AG09309 (cell line): ENCODE measurements around the gene SLC12A8.

Source experiments
- DNase-seq: peaks from one replicate; pipeline ENCODE4 v3.0.0-alpha.2; 2010; ENCODE audit warnings: low read depth
- H3K4me3 ChIP-seq: 2 replicates; pipeline ENCODE4 v1.5.1; 2011; ENCODE audit warnings: mild to moderate bottlenecking, low read depth, low read length, moderate library complexity; ENCODE audit not compliant: control insufficient read depth
- CTCF ChIP-seq: IDR thresholded peaks from 2 replicates; pipeline ENCODE4 v1.5.1; 2011; ENCODE audit warnings: mild to moderate bottlenecking, low read depth, low read length, inconsistent platforms; ENCODE audit not compliant: insufficient read depth, control insufficient read depth; ENCODE audit errors: missing control alignments

Gene SLC12A8

GRCh38 chr3:125079675-125080045 lies 132.9 kb downstream of the SLC12A8 start:
- no peak for TF ChIP-seq CTCF
- no peak for DNase-seq
- no peak overlapping the region for H3K4me3 ChIP-seq

GRCh38 chr3:125078951-125079674 lies 133.4 kb downstream of the SLC12A8 start:
- H3K4me3 ChIP-seq: no peak overlapping the region
- no peak for DNase-seq
- TF ChIP-seq CTCF: no peak

GRCh38 chr3:125077864-125078263 lies 134.7 kb downstream of the SLC12A8 start:
- no peak overlapping the region for H3K4me3 ChIP-seq
- no peak for DNase-seq
- no peak for TF ChIP-seq CTCF

- no peak for TF ChIP-seq CTCF
- DNase-seq: no peak
- H3K4me3 ChIP-seq: no peak overlapping the region
These were observed 136.1 kb downstream of the SLC12A8 start for GRCh38 chr3:125076464-125076863.

- no peak for DNase-seq
- no peak for TF ChIP-seq CTCF
- no peak overlapping the region for H3K4me3 ChIP-seq
These were observed 136.8 kb downstream of the SLC12A8 start for GRCh38 chr3:125075738-125076137.

- no peak overlapping the region for H3K4me3 ChIP-seq
- no peak for DNase-seq
- no peak for TF ChIP-seq CTCF
These were observed 139.1 kb downstream of the SLC12A8 start for GRCh38 chr3:125073390-125073905.
